Fibroblast of skin of right biceps (primary cell): Measurements from ENCODE around the gene PPP1R12A.
"Not testable (repeated sequence)": the region's sequence is repeated elsewhere in the genome, so short reads cannot be mapped to it uniquely, and the experiment has no call there.

Source experiments
- DNase-seq: peaks from one replicate; pipeline ENCODE4 v3.0.0-alpha.2; 2013

PPP1R12A gene

GRCh38 chr12:79935021-79935623 is at the start of gene PPP1R12A:
Gene PPP1R12A, minus strand, starts transcription at chr12:79935097. Its CDS starts 166 bp downstream, at chr12:79934931.
- DNase-seq = peak; percentile 99

GRCh38 chr12:79983986-79984620 is 49.2 kb upstream of the PPP1R12A start:
- DNase-seq = peak; percentile 74

- DNase-seq = peak; percentile 99
Observed at GRCh38 chr12:79983492-79983891, 48.6 kb upstream of the PPP1R12A start.

- DNase-seq = peak; percentile 82
Observed at GRCh38 chr12:79982086-79983062, 47.5 kb upstream of the PPP1R12A start.

GRCh38 chr12:79978692-79979091 is 43.8 kb upstream of the PPP1R12A start:
- no peak for DNase-seq

GRCh38 chr12:79977856-79978460 is 43.1 kb upstream of the PPP1R12A start:
- peak; percentile 89 for DNase-seq

- no peak for DNase-seq
Observed at GRCh38 chr12:79975143-79975542, 40.2 kb upstream of the PPP1R12A start.

- DNase-seq = no peak
Observed at GRCh38 chr12:79973801-79974200, 38.9 kb upstream of the PPP1R12A start.

- no peak for DNase-seq
Observed at GRCh38 chr12:79964100-79964627, 29.3 kb upstream of the PPP1R12A start.

- no peak for DNase-seq
Observed at GRCh38 chr12:79961411-79961810, 26.5 kb upstream of the PPP1R12A start.

GRCh38 chr12:79959484-79959883 is 24.6 kb upstream of the PPP1R12A start:
- no peak for DNase-seq

GRCh38 chr12:79956896-79957295 is 22.0 kb upstream of the PPP1R12A start:
- DNase-seq = peak; percentile 61

GRCh38 chr12:79955561-79955960 is 20.7 kb upstream of the PPP1R12A start:
- no peak for DNase-seq

GRCh38 chr12:79954037-79954610 is 19.2 kb upstream of the PPP1R12A start:
- DNase-seq = peak; percentile 60

- no peak for DNase-seq
Observed at GRCh38 chr12:79949098-79949497, 14.2 kb upstream of the PPP1R12A start.

- DNase-seq = no peak
Observed at GRCh38 chr12:79945433-79945832, 10.5 kb upstream of the PPP1R12A start.

- DNase-seq = no peak
Observed at GRCh38 chr12:79944565-79944964, 9.7 kb upstream of the PPP1R12A start.

GRCh38 chr12:79942846-79943245 is 7.9 kb upstream of the PPP1R12A start:
- not testable (repeated sequence) for DNase-seq

GRCh38 chr12:79939728-79940310 is 4.9 kb upstream of the PPP1R12A start:
- DNase-seq = no peak

- no peak for DNase-seq
Observed at GRCh38 chr12:79938843-79939242, 3.9 kb upstream of the PPP1R12A start.

GRCh38 chr12:79936670-79937069 is 1.8 kb upstream of the PPP1R12A start:
- DNase-seq = no peak
